Body of pancreas (tissue), 4 donors: ENCODE data around the gene RGP1.

Experiments
- CTCF ChIP-seq, 7 experiments: fragments of 450-650 bp in 4 of 7; fragments of 200-600 bp in 3 of 7; sonication (generic) in 3 of 7; IDR thresholded peaks; one replicate each; pipeline ENCODE4 v1.5.1; 2016 to 2019; ENCODE audit warnings: antibody characterized with exemption in 7 of 7
- POLR2A ChIP-seq, 3 donors: fragments of 450-650 bp; IDR thresholded peaks; one replicate each; pipeline ENCODE4 v1.6.1; 2016; ENCODE audit warnings: antibody characterized with exemption in 3 of 3, mild to moderate bottlenecking in 2 of 3

GRCh38 chr9:35749515-35750255 is 598 bp downstream of the RGP1 start:
- TF ChIP-seq CTCF (IDR thresholded peaks at IDR 0.05), result no peak
- TF ChIP-seq POLR2A (IDR thresholded peaks at IDR 0.05), result no peak
